HG02588 (cell line): Measurements from ENCODE around the gene CAMTA2.

Source experiments
- ATAC-seq: cut with Tn5 transposase; IDR thresholded peaks from one replicate; pipeline ENCODE4 v1.9.1; 2021; ENCODE audit warnings: mild to moderate bottlenecking, moderate library complexity; ENCODE audit not compliant: unreplicated experiment

The CAMTA2 gene

DNA sequence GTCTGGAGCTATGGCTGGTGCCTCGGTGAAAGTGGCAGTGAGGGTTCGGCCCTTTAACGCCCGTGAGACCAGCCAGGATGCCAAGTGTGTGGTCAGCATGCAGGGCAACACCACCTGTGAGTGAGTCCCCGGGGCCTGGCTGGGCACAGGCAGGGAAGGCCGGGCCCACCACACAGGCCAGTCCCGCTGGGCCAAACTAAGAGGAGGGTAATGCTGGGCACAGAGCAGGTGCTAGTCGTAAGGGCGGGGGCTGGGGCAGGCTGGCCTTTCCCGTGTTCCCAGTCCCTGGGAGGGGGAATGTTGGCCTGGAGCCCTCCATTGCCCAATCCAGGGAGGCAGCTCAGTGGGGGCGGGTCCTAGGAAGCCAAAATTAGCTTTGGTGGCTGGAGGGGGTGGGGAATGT is 12.8 kb upstream of the CAMTA2 start:
- ATAC-seq = no peak

DNA sequence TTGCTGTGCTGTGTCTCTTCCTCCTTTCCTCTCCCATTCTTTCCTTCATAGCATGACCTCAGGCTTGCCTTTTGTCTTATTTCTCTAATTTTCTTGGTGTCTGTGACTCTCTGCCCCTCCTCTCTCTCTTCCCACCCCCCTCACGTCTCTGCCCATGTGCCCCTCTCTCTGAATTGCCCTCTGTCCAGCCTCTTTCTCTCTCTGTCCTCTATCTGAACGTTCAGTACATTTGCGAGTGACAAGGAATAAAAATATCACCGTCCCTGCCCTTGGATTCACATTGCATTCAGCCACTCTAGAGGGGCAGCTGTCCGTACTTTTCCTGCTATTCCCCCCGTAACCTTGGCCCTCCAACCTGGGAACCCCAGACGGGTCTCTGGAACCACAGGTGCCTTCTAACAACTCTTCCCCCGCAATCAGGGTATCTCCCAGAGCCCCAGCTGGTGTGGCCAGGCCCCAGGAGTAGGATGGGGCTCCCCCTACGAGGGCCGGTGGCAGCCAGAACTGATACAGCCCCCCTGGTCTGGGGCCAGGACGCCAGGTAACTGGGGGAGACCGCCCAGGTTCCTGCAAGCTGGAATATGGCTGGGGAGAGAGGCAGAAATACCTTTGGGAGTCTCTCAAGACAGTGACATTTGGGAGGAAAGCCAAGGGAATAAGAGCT is 12.1 kb upstream of the CAMTA2 start:
- no peak for ATAC-seq

DNA sequence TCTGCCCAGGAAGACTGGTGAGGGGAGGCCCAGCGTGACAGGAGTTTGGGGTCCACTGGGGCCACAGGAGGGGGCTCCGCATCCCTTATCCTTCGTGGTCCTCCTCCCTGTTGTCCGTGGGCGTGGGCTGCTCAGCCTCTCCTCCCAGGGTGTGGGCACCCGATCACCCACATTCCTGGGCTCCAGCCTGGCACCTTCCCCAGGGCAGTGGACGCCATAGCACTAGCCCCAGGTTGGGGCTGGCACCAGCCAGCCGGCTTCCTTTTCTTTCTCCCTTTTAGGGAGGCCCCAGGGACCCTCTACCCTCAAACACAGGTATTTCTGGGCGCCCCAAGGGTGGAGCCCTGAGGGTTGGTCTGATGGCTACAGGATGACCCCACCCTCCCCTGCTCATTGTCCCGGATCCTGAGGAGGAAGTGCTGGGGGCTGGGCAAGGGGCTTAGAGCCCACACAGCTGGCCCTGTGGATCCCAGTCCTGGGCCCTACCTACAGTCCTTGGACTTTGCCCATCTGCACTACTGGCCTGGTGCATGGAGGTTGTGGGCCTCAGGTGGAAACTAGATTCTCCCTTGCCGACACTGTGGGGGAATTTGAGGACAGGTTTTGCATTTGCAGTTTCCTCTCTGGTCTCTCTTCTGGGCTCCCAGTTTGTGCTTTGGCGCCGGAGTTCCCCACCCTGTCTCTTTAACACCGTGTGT is 11.4 kb upstream of the CAMTA2 start:
- no peak for ATAC-seq

DNA sequence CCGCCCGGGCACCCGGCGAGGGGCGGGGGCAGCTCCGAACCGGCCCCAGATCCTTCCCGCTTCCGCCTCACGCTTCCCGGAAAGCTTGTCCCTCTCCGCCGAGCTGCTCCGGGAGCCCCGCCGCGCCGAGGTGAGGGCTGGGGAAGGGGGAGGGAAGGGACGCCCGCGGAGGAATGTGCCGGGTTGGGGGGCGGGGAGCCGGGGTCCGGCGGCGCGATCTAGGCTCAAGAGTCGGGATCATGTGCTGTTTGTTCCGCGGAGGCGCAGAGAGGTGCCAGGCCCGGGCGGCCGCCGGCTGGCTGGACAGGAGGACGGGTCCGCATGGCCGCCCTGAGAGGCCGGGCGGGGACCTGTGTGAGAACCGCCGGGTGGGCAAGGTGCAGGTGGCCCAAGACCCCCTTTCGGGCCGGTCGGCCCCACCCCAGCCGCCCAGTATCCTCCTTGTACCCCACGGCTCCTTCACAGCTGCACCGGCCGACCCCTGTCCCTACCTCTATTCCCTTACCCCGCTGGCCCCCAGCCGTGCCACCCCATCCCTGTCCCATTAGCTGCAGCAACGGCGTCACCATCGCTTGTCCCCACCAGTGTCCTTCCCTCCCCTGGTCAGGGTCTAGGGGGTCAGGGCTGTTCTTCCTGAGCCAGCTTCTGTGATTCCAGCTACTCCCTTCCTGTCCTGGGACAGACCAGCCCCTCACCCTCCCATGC is 10.7 kb upstream of the CAMTA2 start:
- ATAC-seq = peak; percentile 6

DNA sequence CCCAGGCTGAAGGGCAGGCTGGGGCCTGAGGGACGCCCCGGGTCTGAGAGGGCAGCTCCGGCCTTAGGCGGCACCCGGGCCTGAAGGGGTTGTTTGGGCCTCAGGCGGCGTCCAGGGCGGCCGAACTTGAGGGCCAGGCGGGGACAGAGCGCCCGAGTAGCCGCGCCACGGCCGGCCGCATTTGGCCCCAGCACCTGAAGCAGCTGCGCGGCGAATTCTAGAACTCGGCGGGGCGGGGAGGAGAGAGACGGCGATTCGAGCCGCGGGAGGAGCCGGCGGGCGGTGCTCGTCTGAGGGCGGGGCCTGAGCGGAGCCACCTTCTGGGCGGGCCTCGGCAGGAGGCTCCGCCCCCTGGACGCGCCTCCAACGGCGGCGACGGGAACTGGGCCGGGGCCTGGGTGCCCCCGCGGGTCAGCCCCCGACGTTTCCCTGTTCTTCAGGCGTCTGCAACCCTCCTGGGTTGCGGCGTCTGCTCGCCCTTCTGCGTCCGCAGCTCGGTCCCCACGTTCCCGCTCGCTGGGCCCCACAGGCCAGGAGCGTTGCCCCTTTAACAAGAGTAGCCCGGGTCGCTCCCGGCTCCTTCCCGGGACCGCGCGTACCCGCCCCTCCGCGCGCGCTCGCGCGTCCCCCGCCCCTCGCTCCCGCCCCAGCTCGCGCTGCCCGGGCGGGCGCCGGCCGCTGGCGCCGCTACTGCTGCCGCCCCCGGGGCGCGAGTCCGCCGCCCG is 10.0 kb upstream of the CAMTA2 start, which contains the start of the genes INCA1 and KIF1C:
INCA1 (minus strand) TSS at position 221 of the 725 bp plus-strand sequence. CDS start 3,085 bp downstream, outside the sequence.
KIF1C (plus strand) TSS at position 649 of the 725 bp plus-strand sequence. CDS start 2,297 bp downstream, outside the sequence.
- ATAC-seq = peak; percentile 78

DNA sequence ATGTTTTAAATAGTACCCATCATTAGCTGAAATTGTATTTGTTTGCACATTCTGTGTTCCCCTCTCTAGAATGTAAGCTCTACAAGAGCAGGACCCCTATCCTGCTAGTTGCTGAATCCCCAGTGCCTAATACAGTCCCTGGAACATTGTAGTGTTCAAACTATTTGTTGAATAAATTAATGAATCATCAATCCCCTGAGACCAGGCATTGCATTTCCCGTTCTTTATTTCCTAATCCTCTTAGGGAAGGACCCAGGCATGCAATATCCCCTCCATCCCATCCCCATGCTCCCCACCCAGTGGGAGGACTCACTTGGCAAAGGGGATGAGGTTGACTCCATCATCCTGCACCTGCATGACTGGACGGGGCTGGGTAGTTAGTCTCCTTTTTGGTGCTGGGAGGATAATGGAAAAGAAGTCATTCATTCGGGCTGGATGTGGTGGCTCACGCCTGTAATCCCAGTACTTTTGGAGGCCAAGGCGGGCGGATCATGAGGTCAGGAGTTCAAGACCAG is 6.7 kb upstream of the CAMTA2 start:
- no peak for ATAC-seq

DNA sequence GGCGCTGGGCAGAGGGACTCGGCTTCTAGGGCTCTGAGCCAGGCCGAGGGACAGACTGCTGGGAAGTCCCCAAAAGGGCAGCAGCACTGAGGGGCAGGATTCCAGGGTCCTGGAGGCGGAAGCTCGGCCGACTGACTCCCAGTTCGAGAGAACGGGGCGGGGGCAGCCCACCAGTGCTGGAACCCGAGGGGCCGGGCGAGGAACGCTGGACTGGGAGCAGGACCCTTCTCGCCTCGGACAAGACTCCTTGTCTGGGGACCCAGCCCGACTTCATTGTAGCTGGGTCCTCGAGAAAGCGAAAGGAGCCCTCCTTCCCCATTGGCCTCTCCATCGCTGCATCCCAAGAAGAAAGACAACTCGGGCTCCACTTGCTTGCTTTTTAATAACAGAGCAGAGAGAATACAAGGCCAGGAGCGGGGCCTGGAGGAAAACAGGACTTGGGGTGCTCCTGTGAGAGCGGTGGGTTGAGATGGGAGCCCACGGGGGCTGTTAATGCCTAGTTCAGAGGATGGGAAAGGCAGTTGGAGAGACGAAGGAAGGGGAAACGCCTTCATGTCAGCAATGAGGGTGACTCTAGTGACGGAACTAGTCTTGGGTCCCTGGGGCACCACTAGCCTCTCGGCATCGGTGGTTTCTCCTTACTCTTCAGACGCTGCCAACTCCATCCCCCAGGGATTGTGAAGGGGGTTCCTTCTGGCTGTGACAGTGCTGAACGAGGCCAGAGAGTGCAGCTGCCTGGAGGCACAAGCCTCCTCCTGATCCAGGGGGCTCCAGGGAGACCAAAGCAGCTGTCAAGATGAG is 492 bp upstream of the CAMTA2 start:
- ATAC-seq = peak; percentile 5

DNA sequence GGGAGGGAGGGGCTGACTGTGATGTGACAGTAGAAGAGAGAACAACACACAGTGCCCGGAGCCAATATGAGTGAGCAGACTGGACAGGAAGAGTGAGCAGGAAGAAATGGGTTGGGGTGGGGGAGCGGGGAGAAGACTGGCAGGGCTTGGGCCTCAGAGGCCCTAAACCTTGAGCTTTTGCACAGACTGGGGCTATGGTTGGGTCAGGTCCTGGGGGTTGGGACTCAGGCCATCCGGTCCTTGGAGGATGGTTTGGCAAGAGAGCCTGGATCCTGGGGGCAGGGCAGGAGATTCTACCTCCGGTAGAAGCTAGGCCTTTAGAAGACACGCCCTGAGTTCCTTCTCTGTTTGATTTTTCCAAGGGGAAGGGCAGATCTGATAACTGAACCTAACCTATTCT is 1.1 kb downstream of the CAMTA2 start:
- ATAC-seq = no peak

DNA sequence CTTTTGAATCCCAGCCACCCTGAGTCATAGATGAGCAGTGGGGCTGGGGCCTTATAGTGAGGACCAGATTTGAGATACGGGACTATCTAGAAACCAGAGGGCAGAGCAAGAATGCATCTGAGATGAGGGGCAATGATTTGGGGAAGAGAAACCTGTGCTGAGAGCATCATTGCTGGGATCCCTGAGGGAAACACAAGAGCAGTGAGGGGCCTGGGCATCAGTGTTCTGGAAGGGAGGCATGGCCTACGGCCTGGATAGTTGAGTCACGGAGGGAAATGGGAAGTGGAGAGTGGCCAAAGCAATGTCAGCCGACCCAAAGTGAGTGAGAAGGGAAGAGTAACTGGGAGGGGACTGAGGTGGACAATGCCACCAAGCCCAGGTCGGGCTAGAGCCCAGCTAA is 5.2 kb downstream of the CAMTA2 start:
- no peak for ATAC-seq

DNA sequence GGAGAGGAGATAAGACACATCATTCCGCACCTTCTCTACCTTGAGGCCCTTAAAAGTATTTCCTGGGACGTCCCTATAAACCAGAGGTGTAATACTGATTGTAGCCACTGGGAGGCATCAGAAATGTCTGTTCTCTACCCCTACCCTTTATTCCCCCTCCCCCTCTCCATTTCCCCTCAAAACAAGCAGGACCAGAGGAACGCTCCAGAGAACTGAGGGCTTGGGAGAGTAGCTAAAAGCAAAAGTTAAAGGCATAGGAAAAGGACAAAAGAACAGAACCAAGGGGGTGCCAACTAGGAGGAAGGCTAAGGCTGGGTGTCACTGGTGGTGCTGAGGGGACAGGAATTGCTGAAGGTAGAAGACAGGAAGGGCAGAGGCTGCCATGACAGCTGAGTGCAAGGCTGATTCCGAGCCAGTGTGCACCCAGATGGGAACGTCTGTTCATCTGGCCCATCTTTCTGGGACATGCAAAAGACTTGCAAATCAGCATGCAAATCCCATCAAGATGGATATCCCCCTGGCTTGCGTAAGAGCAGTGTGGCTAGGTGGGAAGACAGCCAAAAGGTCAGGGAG is 6.7 kb downstream of the CAMTA2 start:
- ATAC-seq = no peak

DNA sequence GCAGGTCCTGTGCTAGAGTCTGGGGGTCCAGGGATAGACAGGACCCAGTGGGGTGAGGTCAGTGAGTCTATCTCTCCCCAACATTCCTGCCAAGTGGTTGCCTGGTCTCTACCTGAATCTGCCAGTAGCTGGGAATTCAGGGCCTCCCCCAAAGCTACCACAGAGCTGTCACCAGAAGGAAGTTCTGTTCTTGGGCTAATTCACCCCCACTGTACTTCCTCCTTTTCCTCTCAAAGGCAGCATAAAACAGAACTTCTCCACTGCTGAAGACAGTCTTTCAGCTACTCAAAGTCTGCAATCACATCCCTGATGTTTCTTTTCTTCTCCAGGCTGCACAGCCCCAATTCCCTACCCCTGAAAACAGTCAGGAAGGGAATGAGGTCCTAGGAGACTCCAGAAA is 8.7 kb downstream of the CAMTA2 start:
- ATAC-seq = no peak

DNA sequence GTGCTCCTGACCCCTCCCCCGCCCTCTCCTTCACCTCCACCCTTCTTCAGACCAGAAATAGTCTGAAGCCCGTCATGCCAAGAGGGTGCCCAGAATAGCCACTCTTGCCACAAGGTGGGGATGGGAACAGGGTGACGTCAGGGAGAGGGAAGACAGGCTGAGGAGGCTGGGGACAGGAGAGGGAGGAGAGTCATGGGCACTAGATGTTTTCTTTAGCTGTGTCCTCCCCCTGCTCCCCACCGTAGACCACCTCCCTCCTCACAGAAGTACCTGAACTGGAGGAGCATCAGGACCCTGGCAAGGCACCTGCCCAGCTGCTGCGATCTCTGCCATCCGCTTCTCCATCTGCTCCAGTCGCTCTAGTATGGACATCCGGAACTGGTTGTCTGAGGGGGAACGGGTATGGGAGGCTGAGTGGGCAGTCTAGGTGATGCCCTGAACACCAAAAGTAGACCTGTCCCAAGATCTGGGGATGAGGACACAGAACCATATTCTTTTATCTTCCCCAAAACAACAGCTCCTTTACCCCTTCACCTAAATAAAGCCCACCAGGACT is 13.3 kb downstream of the CAMTA2 start:
- ATAC-seq = no peak

DNA sequence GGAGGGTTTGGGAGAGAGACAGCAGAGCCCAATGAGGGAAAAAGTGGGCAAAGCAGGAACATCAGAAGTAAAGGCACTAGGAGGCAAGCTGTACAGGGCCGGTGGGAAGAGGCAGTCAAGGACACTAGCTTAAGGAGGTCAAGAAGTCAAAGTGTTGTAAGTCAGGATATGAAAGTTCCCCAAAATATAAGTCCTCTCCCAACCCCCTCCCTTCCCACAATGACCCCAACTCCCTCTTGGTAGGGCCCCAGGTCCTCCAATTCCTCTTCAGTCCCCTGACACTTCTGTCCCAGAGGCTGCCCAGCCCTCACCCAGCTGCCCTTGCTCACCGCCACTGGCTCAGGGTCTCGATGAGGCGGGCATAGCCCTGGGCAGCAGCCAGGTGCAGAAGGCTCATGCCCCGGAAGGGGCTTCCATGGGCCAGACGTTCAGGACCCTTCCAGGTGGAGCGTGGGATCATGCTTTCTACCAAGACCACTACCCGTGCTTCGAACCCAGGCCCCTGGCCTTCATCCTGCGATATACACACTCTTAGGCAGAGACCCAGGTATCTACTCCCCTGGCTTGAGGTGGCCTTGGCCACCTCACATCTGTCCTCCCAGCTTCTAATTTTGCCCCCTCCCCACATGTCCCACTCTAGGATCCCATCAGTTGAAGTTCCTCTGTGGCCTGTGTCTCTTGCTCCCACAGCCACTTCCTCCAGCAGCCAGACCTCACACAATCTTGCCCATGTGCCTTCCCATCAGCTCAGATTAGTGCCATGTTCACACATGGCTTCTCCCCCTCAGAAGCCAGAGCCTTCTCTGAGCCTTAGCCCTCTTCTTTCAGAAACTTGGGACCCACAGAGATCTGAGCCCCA is 14.0 kb downstream of the CAMTA2 start:
- ATAC-seq = no peak

DNA sequence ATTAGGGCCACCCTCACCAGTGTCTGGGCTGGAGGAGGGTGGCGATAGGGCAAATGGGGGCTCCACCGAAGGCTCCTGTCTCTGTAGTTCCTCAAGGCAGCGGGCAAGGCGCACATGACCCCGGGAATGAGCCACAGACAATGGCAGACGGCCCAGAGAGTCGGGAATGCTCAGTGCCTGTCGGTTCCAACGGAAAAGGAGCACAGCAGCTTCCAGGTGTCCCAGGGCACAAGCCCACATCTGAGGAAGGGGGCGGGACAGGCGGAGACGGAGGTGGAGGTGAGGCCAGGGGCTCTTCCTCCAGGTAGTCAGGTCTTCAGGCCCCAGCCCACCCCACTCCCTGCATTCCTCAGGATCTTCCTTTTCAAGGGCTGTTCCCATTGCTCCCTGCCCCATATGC is 14.7 kb downstream of the CAMTA2 start:
- ATAC-seq = no peak

DNA sequence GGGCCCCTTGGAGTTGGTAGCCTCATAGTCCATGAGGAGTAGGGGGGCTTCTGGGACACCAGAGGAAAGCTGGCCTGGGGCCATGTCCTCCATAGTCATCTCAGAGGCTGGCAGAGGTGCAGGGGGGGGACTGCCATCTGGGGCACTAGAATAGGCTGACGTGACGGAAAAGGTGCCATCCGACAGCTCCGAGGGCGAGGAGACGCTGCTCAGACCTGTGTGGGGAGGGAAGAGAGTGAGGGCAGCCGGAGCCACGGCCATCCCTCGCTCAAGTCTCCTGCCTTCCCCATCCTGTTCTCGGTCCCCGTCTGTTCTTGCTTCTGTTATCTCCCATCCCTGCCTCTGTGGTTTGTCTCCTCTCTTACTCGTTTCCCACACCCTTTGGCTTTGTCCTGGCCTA is 15.2 kb downstream of the CAMTA2 start:
- ATAC-seq = no peak

DNA sequence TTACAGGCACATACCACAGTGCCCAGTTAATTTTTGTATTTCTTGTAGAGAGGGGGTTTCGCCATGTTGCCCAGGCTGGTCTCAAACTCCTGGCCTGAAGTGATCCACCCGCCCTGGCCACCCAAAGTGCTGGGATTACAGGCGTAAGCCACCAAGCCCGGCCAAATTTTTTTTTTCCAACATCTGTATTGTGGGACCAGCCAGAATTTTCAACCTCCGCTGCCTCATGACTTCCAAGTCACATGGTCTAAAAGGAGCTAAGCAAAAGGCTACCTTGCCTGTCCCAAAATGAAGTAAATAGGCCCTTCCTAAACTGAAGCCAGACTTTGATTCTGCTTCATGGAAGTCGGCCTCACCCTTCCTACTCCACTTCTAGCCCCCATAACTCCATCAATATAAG is 15.6 kb downstream of the CAMTA2 start:
- ATAC-seq = no peak

DNA sequence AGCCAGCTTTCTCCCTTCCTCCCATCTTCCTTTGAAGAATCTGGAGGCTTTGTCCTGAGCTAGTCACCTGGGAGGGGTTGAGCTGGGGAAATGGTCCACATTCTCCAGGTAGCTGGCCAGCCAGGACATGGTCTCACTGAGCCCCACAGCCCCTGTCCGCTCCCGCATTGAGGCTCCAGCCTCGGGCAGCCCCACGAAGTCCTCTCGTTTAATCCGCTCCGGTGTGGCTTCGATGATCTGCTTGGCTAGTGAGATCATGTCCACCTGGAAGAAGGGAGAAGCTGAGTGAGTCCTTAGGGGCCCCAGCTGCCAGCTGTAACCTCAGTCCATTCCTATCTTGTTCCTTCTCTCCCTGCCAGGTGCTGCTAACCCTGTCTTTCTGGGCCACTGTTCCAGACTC is 17.2 kb downstream of the CAMTA2 start:
- no peak for ATAC-seq

DNA sequence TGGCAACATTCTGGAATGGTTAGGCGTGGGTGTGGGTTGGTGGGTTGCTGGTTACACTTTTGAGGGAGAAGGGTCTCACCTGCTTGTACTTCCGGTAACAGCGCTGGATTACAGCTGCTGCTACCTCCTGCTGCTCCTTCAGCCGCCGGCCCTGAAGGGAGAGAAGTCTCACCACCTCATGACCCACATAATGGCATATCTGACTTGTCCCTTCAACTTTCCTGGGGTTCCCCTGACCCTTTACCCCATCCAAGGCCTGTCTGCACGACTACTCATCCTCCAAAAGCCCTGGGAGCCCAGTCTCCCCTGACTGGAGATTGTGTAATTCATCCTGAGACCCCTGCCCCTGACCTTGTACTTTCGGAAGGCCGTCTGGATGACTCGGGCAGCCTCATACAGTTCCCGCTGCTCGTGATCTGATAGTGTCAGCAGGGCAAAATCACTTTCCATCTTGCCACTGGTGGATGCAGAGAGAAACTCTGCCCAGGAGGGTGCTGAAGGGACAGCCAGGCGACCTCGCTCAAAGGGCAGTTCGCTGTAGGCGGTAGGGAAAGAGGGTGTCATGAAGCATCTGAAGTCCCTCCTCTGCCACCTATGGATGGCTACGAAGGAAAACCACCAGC is 17.8 kb downstream of the CAMTA2 start:
- no peak for ATAC-seq
